ENCODE data around the gene OR13C4. TPM values are rescaled to one million over a fixed set of nuclear protein-coding genes. Genes with fewer than 3 reads are reported as not detected.

Gene OR13C4
- total RNA-seq, 4 donors from 2014 or later, result not detected

DNA sequence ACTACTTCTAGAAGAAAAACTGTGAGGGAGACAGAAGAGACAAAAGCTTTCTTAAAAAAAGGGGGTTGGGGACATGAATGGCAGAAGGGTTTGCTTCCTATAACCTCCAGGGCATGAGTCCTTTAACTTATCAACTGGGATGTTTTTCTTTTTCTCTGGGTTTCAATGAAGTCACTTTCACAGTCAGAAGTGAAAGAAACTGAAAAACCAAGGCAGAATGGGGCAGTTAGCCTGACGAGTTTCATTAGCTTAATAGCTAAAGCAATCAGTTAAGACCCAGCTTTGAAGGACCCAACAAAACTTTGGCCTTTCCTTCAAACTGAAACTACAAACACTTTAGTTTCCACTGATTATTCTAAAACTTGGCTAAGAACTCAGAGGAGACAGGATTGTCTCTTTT is 37.3 kb upstream of the OR13C4 start:
- no peaks in the 10 kb centered on the region for H3K27me3 ChIP-seq
- TF ChIP-seq POLR2A (IDR thresholded peaks at IDR 0.05; ENCODE audit: low read depth) (no peak), EP300 (IDR thresholded peaks at IDR 0.05) (no peak), POLR2AphosphoS5 (IDR thresholded peaks at IDR 0.05) (no peak)
- TF ChIP-seq, protein P1, sequence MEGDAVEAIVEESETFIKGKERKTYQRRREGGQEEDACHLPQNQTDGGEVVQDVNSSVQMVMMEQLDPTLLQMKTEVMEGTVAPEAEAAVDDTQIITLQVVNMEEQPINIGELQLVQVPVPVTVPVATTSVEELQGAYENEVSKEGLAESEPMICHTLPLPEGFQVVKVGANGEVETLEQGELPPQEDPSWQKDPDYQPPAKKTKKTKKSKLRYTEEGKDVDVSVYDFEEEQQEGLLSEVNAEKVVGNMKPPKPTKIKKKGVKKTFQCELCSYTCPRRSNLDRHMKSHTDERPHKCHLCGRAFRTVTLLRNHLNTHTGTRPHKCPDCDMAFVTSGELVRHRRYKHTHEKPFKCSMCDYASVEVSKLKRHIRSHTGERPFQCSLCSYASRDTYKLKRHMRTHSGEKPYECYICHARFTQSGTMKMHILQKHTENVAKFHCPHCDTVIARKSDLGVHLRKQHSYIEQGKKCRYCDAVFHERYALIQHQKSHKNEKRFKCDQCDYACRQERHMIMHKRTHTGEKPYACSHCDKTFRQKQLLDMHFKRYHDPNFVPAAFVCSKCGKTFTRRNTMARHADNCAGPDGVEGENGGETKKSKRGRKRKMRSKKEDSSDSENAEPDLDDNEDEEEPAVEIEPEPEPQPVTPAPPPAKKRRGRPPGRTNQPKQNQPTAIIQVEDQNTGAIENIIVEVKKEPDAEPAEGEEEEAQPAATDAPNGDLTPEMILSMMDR (IDR thresholded peaks at IDR 0.05), result no peak
- peaks cover 0 to 4% (median 0%) of the 10 kb centered on the region in 4 donors for H3K9me3 ChIP-seq
- intact Hi-C loops (cut with DNase I), result no loop called here
- H3K27ac ChIP-seq (replicated peaks in 1 of 4), result no peak overlapping the region
- H3K4me3 ChIP-seq, result no peak overlapping the region
- WGBS, result 48% methylated on average over 1 of the region's 1 CpG
- H3K4me1 ChIP-seq, result no peaks in the 10 kb centered on the region
- DNase-seq (ENCODE audit: extremely low spot score), result no peak
- no peaks in the 10 kb centered on the region for H3K36me3 ChIP-seq

DNA sequence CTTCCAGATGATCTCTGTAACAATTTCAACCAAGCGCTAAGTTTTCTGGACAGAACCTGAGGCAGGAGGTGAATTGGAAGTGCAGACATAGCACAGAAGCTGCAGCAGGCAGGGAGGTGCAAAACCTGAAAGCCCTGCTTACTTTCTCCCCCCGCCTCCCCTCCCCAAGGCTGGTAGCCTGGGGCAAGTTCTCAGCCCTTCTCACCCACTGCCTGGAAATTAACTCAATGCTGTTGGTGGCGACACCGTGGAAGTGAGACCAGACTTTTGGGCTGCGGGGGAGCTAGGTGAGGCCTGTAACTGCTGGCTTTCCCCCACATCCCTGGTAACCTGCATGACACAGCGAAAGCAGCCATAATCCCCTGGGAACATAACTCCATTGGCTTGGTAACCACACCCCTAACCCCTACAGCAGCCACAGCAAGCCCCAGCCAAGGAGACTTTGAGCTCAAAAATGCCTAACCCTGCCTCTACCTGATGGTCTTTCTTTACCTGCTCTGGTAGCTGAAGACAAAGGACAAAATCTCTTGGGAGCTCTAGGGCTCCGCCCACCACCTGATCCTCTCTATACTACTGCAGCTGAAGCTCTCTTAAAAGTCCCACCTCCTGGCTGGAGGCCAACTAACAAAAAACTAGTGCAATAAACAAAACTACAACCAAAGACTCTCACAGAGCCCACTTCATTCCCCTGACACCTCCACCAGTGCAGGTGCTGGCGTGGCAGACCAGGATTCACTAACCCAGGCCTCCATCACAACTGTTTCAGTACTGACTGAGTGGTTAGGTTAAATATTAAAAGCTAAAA is 30.0 kb upstream of the OR13C4 start:
- WGBS, result 81% methylated on average over 4 of the region's 8 CpGs
- peaks cover 0 to 7% (median 3%) of the 10 kb centered on the region in 4 donors for H3K9me3 ChIP-seq
- no peak overlapping the region for H3K27ac ChIP-seq (replicated peaks in 1 of 4)
- no peaks in the 10 kb centered on the region for H3K36me3 ChIP-seq
- no peak for DNase-seq (ENCODE audit: extremely low spot score)
- no peak overlapping the region for H3K4me3 ChIP-seq
- no peaks in the 10 kb centered on the region for H3K27me3 ChIP-seq
- TF ChIP-seq EP300 (IDR thresholded peaks at IDR 0.05), result no peak
- intact Hi-C loops (cut with DNase I), result no loop called here
- no peaks in the 10 kb centered on the region for H3K4me1 ChIP-seq

DNA sequence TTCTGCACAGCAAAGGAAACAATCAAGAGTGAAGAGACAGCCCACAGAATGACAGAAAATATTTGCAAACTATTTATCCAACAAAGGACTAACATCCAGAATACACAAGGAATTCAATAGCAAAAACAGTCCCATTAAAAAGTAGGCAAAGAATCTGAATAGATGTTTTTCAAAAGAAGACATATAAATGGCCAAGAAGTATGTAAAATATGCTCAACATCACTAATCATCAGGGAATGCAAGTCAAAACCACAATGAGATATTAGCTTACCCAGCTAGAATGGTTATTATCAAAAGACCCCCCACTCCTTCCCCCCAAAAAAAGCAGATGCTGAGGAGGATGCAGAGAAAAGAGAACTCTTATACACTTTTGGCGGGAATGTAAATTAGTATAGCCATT is 28.5 kb upstream of the OR13C4 start:
- Histone ChIP-seq H3K9me3 (peaks cover 0 to 7% (median 3%) of the 10 kb centered on the region in 4 donors), H3K36me3 (no peaks in the 10 kb centered on the region), H3K27ac (replicated peaks in 1 of 4) (no peak overlapping the region), H3K27me3 (no peaks in the 10 kb centered on the region), H3K4me1 (no peaks in the 10 kb centered on the region), H3K4me3 (no peak overlapping the region)
- intact Hi-C loops (cut with DNase I), result no loop called here
- TF ChIP-seq, protein P1 (IDR thresholded peaks at IDR 0.05), result no peak
- DNase-seq (ENCODE audit: extremely low spot score), result no peak
- WGBS, result 95% methylated on average over 1 of the region's 1 CpG

DNA sequence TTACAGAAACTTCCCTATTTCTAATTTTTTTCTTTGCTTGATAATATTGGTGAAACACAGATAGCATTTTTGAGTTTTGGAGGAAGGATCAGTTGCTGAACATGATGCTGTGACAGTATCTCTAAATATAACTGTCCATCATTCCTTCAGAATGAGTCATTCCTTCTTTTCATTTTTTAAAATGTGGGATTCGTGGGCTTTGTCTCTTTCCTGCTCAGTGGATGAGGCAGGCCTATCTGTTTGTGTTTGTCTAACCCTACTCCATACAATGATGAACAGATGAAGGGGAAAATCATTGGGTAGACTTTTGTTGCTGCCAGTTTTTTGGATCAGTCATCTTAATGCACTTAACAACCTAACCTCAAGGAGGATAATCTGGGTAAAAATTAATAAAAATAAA is 26.3 kb upstream of the OR13C4 start:
- no peak for TF ChIP-seq POLR2A (IDR thresholded peaks at IDR 0.05; ENCODE audit: low read depth)
- no peak for TF ChIP-seq POLR2AphosphoS5 (IDR thresholded peaks at IDR 0.05)
- TF ChIP-seq EP300 (IDR thresholded peaks at IDR 0.05), result no peak
- TF ChIP-seq, protein P1 (IDR thresholded peaks at IDR 0.05), result no peak
- H3K4me3 ChIP-seq, result no peak overlapping the region
- H3K27ac ChIP-seq (replicated peaks in 1 of 4), result no peak overlapping the region
- no peaks in the 10 kb centered on the region for H3K4me1 ChIP-seq
- no peak for DNase-seq (ENCODE audit: extremely low spot score)
- no peaks in the 10 kb centered on the region for H3K27me3 ChIP-seq
- H3K36me3 ChIP-seq, result no peaks in the 10 kb centered on the region
- intact Hi-C loops (cut with DNase I), result no loop called here
- no peaks in the 10 kb centered on the region for H3K9me3 ChIP-seq
- 33% methylated on average over 1 of the region's 1 CpG for WGBS

DNA sequence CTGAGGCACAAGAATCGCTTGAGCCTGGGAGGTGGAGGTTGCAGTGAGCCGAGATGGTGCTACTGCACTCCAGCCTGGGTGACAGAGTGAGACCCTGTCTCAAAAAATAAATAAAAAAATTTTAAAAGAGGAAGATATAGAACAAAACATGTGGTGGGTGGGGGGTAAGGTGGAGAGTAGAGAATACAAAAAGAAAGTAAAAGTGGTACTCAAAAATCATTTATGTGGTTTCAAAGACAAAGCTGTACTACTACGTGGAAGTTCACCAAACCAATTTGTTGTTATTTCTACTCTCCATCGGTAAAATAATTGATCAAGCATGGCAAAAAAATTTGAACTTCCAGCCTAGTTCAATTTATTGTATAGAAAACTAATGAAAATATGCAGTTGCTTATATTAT is 17.6 kb upstream of the OR13C4 start:
- H3K36me3 ChIP-seq, result no peaks in the 10 kb centered on the region
- no peaks in the 10 kb centered on the region for H3K4me1 ChIP-seq
- TF ChIP-seq, protein P1 (IDR thresholded peaks at IDR 0.05), result no peak
- DNase-seq (ENCODE audit: extremely low spot score), result no peak
- H3K9me3 ChIP-seq, result no peaks in the 10 kb centered on the region
- intact Hi-C loops (cut with DNase I), result no loop called here
- H3K4me3 ChIP-seq, result no peak overlapping the region
- no peak overlapping the region for H3K27ac ChIP-seq (replicated peaks in 1 of 4)
- H3K27me3 ChIP-seq, result no peaks in the 10 kb centered on the region
- WGBS, result 87% methylated on average over 4 of the region's 4 CpGs

All from esophagus muscularis mucosa (tissue), 4 donors.